AML-193 (cell line): ENCODE measurements around the gene XRN2.
"Not testable (repeated sequence)": the region's sequence is repeated elsewhere in the genome, so short reads cannot be mapped to it uniquely, and the experiment has no call there.

Experiments
- DNase-seq, 2 experiments: peaks; one replicate each; lab custom pipeline; 2025; lab: John Stamatoyannopoulos, UW

Gene XRN2

DNA sequence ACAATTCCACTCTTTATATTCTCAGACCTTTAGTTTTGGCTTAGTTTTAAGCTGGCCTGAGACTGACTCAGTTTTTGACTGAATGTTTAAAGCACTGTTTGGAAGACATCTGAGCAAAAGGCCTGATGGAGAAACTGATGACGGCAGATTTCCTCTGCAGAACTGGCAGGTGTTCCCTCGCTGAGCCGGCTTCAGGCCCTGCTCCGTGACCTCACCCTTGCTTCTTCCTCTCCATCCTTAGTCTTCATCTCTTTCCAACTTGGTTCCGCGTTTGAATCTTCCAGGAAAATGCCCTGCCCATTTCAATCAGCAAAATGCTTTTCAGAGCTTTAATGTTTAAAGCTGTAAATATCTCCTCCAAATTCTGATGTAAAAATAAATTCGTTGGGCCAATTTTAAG lies 87.6 kb downstream of the XRN2 start:
- DNase-seq: no peak

DNA sequence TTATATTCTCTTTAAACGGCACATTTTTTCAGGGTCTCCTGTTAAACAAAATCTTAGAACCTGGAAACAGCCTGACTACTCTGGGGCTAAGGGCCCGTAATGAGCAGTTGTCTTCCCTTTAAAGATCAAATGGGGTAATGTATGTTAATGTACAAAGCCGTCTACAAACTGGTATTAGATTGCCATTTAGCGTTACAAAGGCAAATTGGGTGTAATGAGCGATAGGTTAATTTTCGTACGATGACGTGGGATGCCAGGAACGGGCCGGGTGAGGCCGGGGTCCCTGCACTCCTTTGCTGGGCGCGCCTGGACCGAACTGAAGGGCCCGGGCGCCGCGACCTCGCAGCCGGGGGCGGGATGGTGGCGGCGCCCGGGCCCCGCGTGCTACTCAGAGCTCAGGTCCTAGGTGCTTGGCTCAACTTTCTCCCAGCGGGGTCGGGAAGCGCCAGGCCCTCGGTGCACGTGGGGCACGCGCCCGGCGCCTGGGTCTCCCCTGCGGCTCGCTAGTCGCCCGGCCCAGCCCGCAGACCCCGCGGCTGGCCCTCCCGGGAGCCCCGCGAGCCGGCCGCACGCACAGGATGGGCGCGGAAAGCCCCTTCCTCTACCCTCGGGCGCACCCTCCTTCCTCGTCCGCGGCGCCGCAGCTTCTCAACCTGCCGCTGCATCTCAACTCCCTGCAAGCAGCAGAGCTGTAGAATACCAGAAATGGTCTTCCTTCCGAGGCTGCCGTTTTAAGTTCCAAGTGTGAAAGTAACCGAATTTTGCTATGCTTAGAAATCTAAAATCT lies 88.2 kb downstream of the XRN2 start:
- DNase-seq: no peak

DNA sequence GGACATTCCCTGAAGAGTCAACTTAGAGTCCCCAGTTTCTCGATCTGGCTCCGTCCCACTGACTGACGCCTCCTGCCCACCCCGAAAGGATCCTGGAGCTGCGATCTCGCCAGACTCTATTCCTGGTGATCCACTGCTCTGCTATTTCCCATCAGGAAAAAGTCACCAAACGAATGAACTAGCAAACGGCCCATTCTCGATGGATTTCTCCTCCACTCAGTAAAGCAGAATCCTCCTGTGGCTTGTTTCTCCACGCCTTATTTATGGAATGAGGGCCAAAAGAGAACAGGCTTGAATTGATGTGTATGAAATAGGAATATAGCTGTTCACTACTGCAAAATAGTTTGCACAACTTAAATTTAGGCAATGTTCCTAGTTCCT lies 88.8 kb downstream of the XRN2 start:
- DNase-seq: no peak

DNA sequence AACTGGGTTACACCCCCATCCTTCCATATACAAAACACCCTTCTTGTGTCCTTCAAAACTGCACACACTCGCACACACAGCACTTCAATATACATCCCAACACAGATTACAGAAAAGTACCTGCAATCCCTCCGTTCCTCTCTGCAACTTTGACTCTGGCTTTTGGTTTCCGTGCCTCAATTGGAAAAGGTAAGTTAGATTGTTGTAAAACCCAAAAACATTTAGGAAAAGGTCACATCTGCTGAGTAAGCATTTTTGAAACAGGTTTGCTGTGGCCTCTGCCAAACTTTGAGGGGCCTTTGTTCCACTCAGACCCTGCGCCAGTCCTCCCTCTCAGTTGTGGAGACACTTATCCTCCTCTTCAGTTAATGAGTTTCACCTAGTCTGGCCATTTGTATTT lies 90.0 kb downstream of the XRN2 start:
- DNase-seq: no peak

DNA sequence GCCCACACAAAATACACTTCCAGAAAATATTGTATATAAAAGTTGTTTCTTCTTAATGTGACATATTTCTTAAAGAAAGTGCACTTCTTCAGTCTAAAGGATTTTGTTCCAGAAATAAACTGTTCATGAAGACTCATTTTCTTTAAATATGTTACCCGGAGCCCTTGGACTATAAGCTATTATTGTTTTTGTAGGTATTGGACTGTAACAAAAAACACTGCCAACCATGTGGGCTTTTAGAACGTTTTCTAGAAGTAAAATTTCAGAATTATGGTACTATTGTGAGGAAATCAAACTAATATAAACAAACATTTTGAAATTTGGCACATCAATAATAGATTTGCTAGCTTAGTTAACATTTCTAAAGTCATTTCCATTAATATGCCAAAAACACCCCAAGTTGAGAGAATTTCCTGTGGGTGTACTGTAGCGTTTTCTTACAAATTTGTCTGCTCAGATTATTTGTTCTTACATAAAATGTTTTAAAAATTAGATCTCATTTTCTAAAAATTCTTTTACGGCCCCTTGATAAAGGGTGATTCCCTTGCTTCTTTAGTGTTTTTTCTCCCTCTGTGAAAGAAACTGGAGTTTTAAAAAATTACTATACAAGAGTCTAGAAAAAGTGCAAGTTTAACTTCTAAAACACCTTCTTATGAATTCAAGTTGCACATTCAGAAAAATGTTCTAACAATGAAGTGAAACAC lies 90.8 kb downstream of the XRN2 start:
- DNase-seq: no peak

DNA sequence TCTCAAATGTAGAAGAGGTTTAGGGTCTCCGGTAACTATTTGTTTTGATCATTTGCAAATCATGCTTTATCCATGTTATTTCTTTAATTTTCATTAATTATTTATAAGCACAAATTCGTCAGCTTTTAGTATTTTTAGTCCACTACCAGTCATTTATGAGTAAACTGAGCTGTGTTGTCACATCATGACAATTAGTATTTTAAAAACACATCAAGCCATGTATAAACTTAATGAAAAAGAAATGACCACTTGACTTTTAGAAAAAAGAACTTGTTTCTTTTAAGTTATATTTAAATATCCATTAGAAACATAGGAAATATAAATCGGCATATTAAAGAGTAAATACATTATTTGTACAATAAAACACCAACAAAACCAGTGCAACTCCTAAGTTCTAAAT lies 91.4 kb downstream of the XRN2 start:
- no peak for DNase-seq

DNA sequence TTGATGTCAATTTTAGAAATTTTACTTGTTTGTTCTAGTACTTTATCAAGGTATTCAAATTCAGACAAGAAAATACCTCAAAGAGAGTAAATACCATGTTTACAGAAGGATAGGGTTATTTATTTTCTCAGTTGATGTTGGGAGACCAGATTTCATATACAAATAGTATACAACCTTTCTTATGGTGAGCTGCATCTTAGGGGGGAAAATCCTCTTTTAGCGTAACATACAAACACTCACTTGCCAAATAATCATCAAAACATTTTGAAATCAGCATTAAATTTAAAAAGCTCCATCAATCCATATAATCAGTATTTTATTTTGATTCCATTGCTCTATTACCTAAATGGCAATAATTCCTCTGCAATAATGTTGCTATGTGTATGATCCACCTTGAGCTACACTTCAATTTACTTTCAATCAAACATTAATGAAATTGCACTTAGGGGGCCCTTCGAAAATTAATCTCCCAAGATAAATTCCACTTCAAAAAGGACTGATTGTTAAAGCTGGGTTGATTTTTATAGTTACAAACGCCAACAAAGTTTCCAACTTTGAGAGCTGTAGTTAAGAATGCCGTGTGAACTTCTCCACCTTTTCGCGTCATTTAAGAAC lies 92.0 kb downstream of the XRN2 start:
- DNase-seq: no peak

DNA sequence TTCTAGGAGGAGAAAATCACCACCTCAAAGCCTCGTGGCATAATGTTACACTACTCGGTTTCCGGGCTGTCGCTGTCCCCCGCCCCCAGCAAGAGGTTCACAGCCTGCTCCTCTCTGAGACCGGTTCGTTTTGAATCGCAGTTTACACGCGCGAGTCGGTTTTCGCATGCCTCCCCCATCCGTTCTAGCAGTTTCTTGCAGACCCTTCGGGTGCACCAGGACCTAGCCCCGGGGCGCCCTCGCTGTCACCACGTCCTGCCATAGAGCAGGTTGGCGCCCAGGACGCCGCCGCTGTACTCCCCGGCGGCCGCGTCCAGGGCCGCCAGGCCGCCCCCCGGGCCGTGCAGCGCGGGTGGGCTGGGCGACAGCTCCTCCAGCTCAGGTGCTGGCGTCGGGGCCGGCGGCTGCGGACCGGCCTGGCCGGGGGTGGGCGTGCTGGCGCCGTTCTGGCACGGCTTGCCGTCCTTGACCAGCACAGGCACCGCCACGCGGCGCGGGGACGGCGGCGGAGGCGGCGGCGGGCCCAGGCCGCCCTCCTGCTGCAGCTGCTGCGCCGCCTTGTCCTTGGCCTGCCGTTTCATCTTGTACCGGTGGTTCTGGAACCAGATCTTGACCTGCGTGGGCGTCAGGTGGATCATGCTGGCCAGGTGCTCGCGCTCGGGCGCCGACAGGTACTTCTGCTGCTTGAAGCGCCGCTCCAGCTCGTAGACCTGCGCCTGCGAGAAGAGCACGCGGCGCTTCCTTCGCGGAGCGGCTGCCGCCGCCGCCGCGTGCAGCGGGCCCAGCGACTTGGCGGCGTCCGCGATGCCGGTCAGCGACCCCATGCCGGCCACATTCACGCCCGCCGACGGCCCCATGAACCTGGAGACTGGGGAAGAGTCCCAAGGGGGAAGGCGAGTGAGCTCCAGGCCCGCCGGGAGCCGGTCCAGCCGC lies 92.8 kb downstream of the XRN2 start:
- no peak for DNase-seq

DNA sequence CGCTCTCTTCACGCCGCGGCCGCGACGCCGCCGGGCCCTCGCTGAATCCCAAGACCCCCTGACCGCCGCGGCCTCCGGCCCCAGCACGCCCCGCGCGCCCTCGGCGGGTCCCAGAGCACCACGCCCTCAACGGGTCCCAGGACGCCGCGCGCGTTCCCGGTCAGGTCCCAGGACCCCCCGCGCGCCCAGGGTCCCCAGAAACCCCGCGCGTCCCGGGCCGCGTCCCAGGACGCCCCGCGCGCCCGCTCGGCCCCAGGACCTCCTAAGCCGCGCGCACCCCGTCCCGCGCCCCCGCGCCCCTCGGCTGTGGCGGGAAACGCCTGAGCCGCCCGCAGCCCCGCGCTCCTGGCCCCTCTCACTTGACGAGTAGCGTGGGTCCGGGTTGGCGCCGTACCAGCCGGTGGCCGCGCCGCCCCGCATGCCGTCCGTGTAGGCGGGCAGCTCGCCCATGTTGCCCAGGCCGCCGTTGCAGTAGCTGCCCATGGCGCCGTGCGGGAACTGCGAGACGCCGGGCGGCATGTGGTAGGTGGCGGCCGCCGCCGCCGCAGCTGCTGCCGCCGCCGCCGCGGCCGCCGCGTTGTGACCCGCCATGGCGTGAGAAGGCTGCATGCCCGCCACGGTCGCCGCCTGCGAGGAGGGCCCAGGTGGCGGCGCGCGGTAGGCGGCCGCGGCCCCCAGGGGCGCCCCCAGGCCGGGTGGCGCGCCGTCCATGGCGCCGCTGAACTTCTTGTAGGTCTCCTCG lies 93.6 kb downstream of the XRN2 start:
- no peak for DNase-seq

DNA sequence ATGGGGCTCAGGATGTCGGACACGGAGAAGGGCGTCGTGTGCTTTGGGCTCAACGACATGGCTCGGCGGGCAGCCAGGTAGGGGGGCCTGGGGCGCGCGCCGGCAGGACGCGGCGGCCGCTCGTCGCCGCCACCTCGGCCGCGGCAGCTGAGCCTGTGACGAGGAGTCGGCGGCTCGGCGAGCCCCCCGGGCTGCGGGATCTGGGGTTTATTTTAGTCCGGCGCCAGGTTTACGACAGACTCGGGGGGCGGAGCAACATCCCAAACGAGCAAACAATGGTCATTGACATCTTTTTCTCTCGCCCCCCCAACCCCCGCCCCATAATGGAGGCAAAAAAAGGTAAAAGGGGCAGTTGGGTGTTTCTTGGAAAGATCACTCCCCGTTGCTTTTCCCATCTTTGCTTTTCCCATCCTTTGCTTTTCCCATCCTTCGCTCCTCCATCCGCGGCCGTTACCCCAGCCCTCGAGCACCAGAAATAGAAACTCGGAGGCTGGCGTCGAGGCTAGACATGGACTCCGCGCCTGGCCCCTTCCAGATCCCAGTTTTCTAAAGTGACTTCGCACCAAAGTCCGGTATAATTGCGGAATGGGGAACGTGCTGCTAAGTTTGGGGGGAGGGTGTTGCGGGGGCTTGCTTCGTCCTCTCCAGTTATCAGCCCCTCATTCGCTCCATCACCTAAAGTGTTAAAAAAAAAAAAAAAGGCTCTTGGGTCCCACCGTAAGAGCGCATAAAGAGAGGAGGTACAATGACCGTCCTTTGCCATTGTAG lies 94.4 kb downstream of the XRN2 start, which contains the start of gene NKX2-4:
TSS of gene NKX2-4 (minus strand) at position 186 of the 768 bp plus-strand sequence. CDS start at position 59, 127 bp downstream.
- DNase-seq: no peak

DNA sequence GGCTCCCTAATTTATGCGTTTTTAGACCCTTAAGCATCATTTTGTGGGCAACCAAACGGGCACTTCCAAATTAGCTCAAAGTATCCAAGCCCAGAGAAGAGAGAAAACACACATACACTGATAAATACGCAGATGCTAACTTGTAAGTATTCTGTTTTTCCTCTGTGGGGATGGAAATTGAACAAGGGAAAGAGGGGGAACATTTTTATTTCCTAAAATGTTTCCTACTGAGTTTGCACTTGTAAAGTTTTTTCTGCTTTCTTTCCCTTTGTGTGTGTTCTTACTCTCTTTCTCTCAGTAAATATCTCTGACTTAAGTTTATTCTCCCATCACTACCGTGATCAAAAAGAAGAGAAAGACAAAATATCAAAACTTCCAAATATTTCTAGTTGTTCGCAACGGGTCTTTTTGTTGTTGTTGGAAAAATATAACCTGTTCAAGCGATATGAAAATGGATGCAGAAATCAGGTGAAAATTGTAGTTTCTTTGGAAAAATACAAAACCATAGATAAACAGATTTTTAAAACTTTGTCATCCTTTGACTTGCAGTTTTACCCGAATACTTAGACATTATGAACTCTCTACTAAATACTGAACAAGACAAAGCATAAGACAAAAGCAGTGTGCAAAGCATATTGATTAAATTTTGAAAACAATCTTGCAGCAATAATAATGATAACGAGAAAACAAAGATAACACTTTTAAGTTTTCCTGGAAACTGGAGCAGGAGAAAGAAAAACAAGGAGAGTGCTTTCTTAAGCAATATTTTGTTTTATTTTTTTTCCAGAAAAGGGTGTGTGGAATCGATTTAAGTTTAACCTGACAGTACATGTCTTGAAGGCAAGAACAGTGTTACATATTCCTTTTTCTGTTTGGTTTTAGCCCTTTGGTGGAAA lies 95.2 kb downstream of the XRN2 start:
- DNase-seq: no peak

DNA sequence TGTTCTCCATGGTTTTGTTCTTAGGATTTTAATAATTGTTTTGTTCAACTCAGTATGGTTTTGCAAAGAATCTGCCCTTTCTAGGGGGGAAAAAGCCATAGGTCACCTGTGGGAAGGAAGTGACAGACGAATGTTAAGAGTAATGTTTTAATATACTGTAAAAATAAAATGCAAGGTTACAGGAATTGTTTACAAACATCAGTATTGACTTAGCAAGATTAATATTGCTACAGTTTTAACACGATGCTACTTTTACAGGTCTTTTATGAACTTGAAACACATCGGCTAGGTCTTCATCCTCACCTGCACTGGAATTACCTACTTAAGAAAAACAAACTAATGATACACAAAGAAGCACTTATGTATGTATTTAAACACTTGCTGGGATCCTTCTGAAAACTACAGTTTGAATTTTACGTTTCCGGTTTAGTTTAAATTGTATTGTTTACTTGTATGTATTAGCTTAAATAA lies 95.9 kb downstream of the XRN2 start:
- DNase-seq: no peak

DNA sequence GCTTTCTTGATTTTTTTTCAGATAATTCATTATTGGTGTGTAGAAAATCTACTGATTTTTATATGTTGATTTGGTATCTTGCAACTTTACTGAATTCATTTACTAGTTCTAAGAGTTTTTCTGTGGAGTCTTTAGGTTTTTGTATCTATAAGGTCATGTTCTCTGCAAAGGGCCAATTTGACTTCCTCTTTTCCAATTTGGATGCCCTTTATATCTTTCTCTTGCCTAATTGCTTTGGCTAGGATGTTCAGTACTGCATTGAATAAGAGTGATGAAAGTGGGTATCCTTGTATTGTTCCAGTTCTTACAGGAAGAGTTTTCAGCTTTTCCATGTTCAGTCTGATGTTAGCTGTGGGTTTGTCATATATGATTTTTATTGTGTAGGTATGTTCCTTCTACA lies 108.6 kb downstream of the XRN2 start:
- no peak for DNase-seq

DNA sequence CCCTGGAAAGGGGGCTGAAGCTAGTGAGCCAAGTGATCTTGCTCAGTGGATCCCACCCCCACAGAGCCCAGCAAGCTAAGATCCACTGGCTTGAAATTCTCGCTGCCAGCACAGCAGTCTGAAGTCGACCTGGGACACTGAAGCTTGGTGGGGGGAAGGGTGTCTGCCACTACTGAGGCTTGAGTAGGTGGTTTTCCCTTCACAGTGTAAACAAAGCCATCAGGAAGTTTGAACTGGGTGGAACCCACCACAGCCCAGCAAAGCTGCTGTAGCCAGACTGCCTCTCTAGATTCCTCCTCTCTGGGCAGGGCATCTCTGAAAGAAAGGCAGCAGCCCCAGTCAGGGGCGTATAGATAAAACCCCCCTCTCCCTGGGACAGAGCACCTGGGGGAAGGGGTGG lies 110.9 kb downstream of the XRN2 start:
- not testable (repeated sequence) for DNase-seq

DNA sequence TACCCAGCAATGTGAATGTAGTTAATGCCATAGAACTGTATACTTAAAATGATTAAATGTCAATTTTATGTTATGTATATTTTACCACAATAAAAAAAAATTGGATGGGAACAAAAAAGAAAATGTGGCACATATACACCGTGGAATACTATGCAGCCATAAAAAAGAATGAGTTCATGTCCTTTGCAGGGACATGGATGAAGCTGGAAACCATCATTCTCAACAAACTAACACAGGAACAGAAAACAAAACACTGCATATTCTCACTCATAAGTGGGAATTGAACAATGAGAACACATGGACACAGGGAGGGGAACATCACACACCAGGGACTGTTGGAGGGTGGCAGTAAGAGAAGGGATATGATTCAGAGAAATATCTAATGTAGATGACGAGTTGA lies 116.0 kb downstream of the XRN2 start:
- not testable (repeated sequence) for DNase-seq

DNA sequence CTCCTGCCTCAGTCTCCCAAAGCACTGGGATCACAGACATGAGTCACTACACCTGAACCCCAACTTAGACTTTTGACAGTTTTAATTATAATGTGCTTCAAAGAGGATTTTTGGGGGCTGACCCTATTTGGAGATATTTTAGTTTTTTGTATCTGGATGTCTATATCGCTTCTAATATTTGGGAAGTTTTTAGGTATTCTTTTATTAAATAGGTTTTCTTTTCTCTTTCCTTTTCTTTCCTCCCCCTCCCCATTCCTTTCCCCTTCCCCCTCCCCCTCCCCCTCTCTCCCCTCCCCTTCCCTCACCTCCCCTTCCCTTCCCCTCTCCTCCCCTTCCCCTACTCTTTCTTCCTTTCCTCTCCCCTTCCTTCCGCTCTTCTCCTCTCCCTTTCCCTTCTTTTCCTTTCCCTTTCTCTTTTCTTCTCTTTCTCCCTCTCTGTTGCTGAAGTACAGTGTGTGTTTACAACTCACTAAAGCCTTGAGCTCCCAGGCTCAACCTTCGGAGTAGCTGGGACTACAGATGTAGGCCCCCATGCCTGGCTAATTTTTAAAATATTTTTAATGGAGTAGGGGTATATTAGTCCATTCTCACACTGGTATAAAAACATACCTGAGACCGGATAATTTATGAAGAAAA lies 118.6 kb downstream of the XRN2 start:
- no peak for DNase-seq

DNA sequence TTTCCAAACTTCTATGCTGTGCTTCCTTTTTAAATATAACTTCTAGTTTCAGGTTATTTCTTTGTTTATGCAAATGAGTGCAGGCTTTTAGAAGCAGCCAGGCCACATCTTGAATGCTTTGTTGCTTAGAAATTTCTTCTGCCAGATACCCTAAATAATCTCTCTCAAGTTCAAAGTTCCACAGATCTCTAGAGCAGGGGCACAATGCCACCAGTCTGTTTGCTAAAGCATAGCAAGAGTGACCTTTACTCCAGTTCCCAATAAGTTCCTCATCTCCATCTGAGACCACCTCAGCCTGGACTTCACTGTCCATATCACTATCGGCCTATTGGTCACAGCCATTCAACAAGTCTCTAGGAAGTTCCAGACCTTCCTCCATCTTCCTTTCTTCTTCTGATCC lies 120.6 kb downstream of the XRN2 start:
- not testable (repeated sequence) for DNase-seq

DNA sequence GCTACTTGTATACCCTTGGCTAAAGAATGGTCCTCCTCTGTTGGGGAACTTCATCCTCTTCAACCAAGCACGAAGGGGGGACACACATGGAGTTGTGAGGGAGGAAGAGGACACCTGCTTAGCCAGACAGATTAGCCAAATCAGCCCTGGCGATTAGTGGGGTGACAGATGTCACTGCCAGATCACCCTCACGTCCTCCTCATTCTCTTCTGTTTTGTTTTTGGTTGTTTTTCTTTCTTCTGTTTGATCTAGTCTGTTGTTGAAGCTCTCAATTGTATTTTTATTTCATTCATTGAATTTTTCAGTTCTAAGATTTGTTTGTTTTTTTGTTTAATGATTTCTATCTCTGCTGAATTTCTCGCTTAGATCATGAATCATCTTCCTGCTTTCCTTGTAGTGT lies 121.7 kb downstream of the XRN2 start:
- DNase-seq: no peak

DNA sequence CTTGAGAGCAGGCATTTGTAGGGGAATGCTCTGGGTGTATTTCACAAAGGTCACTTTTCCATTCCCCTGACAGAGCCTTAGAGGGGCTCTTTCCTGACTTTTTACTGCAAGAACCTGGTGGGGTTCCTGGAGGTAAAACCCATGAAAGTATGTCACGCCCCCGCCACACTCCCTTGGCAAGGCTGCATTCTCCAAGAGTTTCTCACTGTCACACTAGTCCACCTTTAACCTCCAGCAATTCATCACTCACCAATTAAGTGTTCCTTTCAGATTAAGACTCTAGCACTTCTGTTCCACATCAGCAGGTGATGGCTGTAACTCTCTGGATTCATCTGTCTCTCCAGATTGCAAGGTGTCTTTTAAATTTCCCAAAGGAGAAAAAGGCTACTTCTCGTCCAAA lies 126.9 kb downstream of the XRN2 start:
- no peak for DNase-seq
